K562 (cell line): ENCODE measurements around the gene NEURL2. TPM values are rescaled to one million over a fixed set of nuclear protein-coding genes. Genes with fewer than 3 reads are reported as not detected.

Source experiments
- ATF1 ChIP-seq, 2 experiments: fragments of 450-650 bp in 1 of 2; IDR thresholded peaks; 2 replicates each; pipeline ENCODE4 v1.6.1; 2016; ENCODE audit warnings: missing compliant biosample characterization in 1 of 2, missing genetic modification characterization in 1 of 2
- CREBBP ChIP-seq: IDR thresholded peaks from one replicate; pipeline ENCODE4 v1.6.1; 2012; ENCODE audit warnings: low read depth, mild to moderate bottlenecking, control low read depth, inconsistent platforms, low read length
- E2F1 ChIP-seq: sonication (generic); formaldehyde crosslinking; IDR thresholded peaks from 2 replicates; pipeline ENCODE4 v1.8.1; 2023; ENCODE audit warnings: mild to moderate bottlenecking, missing genetic modification reagents, moderate library complexity
- ETV6 ChIP-seq, 3 experiments: fragments of 150-350 bp in 1 of 3; sonication (generic) in 1 of 3; formaldehyde crosslinking in 1 of 3; IDR thresholded peaks; 2 replicates each; pipeline versions ENCODE4 v1.6.1 to v1.8.0; 2014 to 2022; ENCODE audit warnings: borderline replicate concordance in 2 of 3, low read depth in 2 of 3, antibody characterized with exemption in 1 of 3, low read length in 1 of 3, mild to moderate bottlenecking in 1 of 3, missing genetic modification reagents in 1 of 3
- EWSR1 ChIP-seq: fragments of 450-650 bp; IDR thresholded peaks from 2 replicates; pipeline ENCODE4 v1.6.1; 2018; ENCODE audit warnings: borderline replicate concordance, mild to moderate bottlenecking, low read depth, moderate library complexity; ENCODE audit not compliant: partially characterized antibody
- HCFC1 ChIP-seq: IDR thresholded peaks from 2 replicates; pipeline ENCODE4 v1.6.1; 2012; ENCODE audit warnings: low read depth, low read length, improper control_type of control experiment
- HDAC6 ChIP-seq: IDR thresholded peaks from 2 replicates; pipeline ENCODE4 v1.6.1; 2012; ENCODE audit warnings: low read depth, mild to moderate bottlenecking, control low read depth, inconsistent platforms, low read length, moderate library complexity
- JUND ChIP-seq, 2 experiments: IDR thresholded peaks; 2 replicates in 1 of 2; 3 replicates in 1 of 2; pipeline ENCODE4 v1.6.1; 2011; ENCODE audit warnings: borderline replicate concordance in 2 of 2, low read depth in 2 of 2, low read length in 2 of 2, improper control_type of control experiment in 1 of 2, missing biosample characterization in 1 of 2, missing genetic modification characterization in 1 of 2, missing genetic modification reagents in 1 of 2
- KLF6 ChIP-seq: fragments of 250-450 bp; sonication (Bioruptor Pico); IDR thresholded peaks from 2 replicates; pipeline ENCODE4 v1.4.0; 2020; ENCODE audit warnings: mild to moderate bottlenecking, moderate library complexity, borderline replicate concordance
- MAFF ChIP-seq: IDR thresholded peaks from 2 replicates; pipeline ENCODE4 v1.6.1; 2012; ENCODE audit warnings: low read length, improper control_type of control experiment
- MCM7 ChIP-seq, 2 experiments: fragments of 450-650 bp; IDR thresholded peaks; 2 replicates each; pipeline ENCODE4 v1.6.1; 2016 to 2018
- MITF ChIP-seq: IDR thresholded peaks from 2 replicates; pipeline ENCODE4 v1.6.1; 2014; ENCODE audit warnings: antibody characterized with exemption
- NFE2 ChIP-seq: IDR thresholded peaks from 2 replicates; pipeline ENCODE4 v1.6.1; 2014; ENCODE audit warnings: antibody characterized with exemption, low read depth
- NR1H2 ChIP-seq: sonication (generic); formaldehyde crosslinking; IDR thresholded peaks from 2 replicates; pipeline ENCODE4 v1.4.0; 2020; ENCODE audit warnings: mild to moderate bottlenecking, missing genetic modification reagents
- PRPF4 ChIP-seq: fragments of 200-400 bp; formaldehyde crosslinking; IDR thresholded peaks from one replicate; pipeline ENCODE4 v1.6.1; 2017; ENCODE audit warnings: low read length, low read depth, mild to moderate bottlenecking; ENCODE audit not compliant: insufficient read depth, poor library complexity, severe bottlenecking
- RBM34 ChIP-seq: fragments of 200-400 bp; formaldehyde crosslinking; IDR thresholded peaks from 2 replicates; pipeline ENCODE4 v1.6.1; 2018; ENCODE audit warnings: low read length, borderline replicate concordance; ENCODE audit not compliant: insufficient read depth
- RCOR1 ChIP-seq, 2 experiments: IDR thresholded peaks; 2 replicates each; pipeline ENCODE4 v1.6.1; 2012; ENCODE audit warnings: low read depth in 2 of 2, low read length in 2 of 2, borderline replicate concordance in 1 of 2, improper control_type of control experiment in 1 of 2
- ZBTB12 ChIP-seq: fragments of 250-450 bp; sonication (Bioruptor Pico); IDR thresholded peaks from 2 replicates; pipeline ENCODE4 v1.4.0; 2020
- ZNF146 ChIP-seq: IDR thresholded peaks from one replicate; pipeline ENCODE4 v1.6.1; 2018; ENCODE audit warnings: missing compliant biosample characterization; ENCODE audit not compliant: unreplicated experiment
- polyA plus RNA-seq, 8 experiments: library from polyadenylated mRNA; depleted of rRNA in 4 of 8; stranded (reverse) in 5 of 8; unstranded in 3 of 8; fragments of >200 nt; fragmentation: Nextera tagmentation in 2 of 8; fragmentation: Illumina TruSeq in 1 of 8; extraction: Ambion mirVana in 2 of 8; extraction: Trizol in 1 of 8; gene quantifications; 2 replicates each; pipeline versions ENCODE4 v1.2.1 to v1.2.3, GENCODE V29; 2011 to 2014; ENCODE audit warnings: inconsistent platforms in 1 of 8, missing spikeins in 1 of 8
- total RNA-seq, 7 experiments: library from RNA; depleted of rRNA in 6 of 7; stranded (reverse); fragments of >200 nt in 6 of 7; fragmentation: Illumina TruSeq in 2 of 7; extraction: Trizol in 2 of 7; gene quantifications; 2 replicates each; pipeline versions ENCODE4 v1.2.1 to v1.2.3, GENCODE V29; 2011 to 2021; ENCODE audit warnings: low replicate concordance in 1 of 7
- TF ChIP-seq, protein P1 (sequence below), 2 experiments: fragments of 450-650 bp in 1 of 2; sonication (generic) in 1 of 2; formaldehyde crosslinking in 1 of 2; IDR thresholded peaks in 1 of 2; conservative IDR thresholded peaks in 1 of 2; 2 replicates each; pipeline versions ENCODE4 v1.6.1 to v1.8.1; 2016 to 2023; ENCODE audit warnings: mild to moderate bottlenecking in 2 of 2, moderate library complexity in 2 of 2, inconsistent platforms in 1 of 2, missing genetic modification reagents in 1 of 2
- TF ChIP-seq, protein P2 (sequence below): fragments of 250-450 bp; sonication (Bioruptor Pico); IDR thresholded peaks from 2 replicates; pipeline ENCODE4 v1.5.1; 2021; ENCODE audit warnings: mild to moderate bottlenecking

Gene NEURL2
- total and polyA plus RNA-seq, 9 of the 15 experiments (the other 6 are each of a cell fraction or from before 2014, with no cell fraction given), result 0.22 to 1.9 (median 0.50) TPM; not detected in 1

GRCh38 chr20:45937765-45938164, 46.8 kb upstream of the NEURL2 start (continued):
- TF ChIP-seq, protein P1, sequence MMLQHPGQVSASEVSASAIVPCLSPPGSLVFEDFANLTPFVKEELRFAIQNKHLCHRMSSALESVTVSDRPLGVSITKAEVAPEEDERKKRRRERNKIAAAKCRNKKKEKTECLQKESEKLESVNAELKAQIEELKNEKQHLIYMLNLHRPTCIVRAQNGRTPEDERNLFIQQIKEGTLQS (IDR thresholded peaks at IDR 0.05), result peak; percentile 81
- TF ChIP-seq, protein P1 (CRISPR knock-in tag; conservative IDR thresholded peaks at IDR 0.05), result no peak
- no peak for TF ChIP-seq MAFF
- TF ChIP-seq PRPF4, result no peak
- TF ChIP-seq ETV6 (IDR thresholded peaks at IDR 0.05; ENCODE audit: borderline replicate concordance in 1 of 2, low read depth in 2 of 2, low read length in 1 of 2), result no peak
- no peak for TF ChIP-seq ETV6 (CRISPR knock-in tag; IDR thresholded peaks at IDR 0.05; ENCODE audit: borderline replicate concordance)
- TF ChIP-seq NR1H2 (CRISPR knock-in tag), result no peak
- no peak for TF ChIP-seq E2F1 (CRISPR knock-in tag)
- no peak for TF ChIP-seq RBM34
- no peak for TF ChIP-seq ATF1 (CRISPR knock-in tag; IDR thresholded peaks at IDR 0.05)
- TF ChIP-seq ATF1 (tag; IDR thresholded peaks at IDR 0.05), result peak; percentile 31; the same call in 1 of the 2 replicates
- TF ChIP-seq CREBBP, result no peak
- no peak for TF ChIP-seq ZNF146 (CRISPR knock-in tag)
- no peak for TF ChIP-seq EWSR1
- 0 out of 4 replicates have a peak, but pooled peaks of 1 of the 2 experiments have one; percentile 70 for TF ChIP-seq RCOR1 (IDR thresholded peaks at IDR 0.05; ENCODE audit: borderline replicate concordance in 1 of 2, low read depth in 2 of 2, low read length in 2 of 2)
- peak; percentile 39; the same call in 1 of the 2 replicates for TF ChIP-seq NFE2
- TF ChIP-seq HCFC1, result no peak
- TF ChIP-seq HDAC6, result no peak
- TF ChIP-seq ZBTB12 (CRISPR knock-in tag), result no peak
- TF ChIP-seq, protein P2, sequence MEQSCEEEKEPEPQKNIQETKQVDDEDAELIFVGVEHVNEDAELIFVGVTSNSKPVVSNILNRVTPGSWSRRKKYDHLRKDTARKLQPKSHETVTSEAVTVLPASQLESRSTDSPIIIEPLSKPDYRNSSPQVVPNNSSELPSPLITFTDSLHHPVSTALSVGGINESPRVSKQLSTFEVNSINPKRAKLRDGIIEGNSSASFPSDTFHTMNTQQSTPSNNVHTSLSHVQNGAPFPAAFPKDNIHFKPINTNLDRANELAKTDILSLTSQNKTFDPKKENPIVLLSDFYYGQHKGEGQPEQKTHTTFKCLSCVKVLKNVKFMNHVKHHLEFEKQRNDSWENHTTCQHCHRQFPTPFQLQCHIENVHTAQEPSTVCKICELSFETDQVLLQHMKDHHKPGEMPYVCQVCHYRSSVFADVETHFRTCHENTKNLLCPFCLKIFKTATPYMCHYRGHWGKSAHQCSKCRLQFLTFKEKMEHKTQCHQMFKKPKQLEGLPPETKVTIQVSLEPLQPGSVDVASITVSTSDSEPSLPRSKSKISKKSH (CRISPR knock-in tag), result no peak
- no peak for TF ChIP-seq MITF
- no peak for TF ChIP-seq KLF6 (CRISPR knock-in tag)
- TF ChIP-seq JUND (IDR thresholded peaks at IDR 0.05; ENCODE audit: borderline replicate concordance, low read depth, low read length), result no peak
- TF ChIP-seq JUND (tag; IDR thresholded peaks at IDR 0.05; ENCODE audit: borderline replicate concordance, low read depth, low read length), result peak; percentile 60; the same call in 2 of the 3 replicates
- no peak for TF ChIP-seq MCM7 (IDR thresholded peaks at IDR 0.05)
